ENCODE results near the gene TOMM7. TPM values are rescaled to one million over a fixed set of nuclear protein-coding genes. Genes with fewer than 3 reads are reported as not detected.

The TOMM7 gene
- total and polyA plus RNA-seq, 9 of the 15 experiments (the other 6 are each of a cell fraction or from before 2014, with no cell fraction given) = 283 to 1,717 (median 638) TPM

DNA sequence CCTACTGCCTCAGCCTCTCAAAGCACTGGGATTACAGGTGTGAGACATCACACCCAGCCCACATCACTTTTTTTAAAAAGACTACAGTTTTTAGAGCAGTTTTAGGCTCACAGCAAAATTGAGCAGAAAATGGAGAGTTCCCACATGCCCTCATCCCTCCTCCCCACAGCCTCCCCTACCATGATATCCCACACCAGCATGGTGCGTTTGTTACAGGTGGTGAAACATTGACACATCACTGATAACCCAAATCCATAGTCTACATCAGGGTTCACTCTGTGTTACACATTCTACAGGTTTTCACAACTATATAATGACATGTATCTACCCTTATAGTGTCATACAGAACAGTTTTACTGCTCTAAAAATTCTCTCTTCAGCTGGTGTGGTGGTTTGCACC, 24.3 kb upstream of the TOMM7 start (continued):
- no peak for TF ChIP-seq MIER1 (IDR thresholded peaks at IDR 0.05; ENCODE audit: low read depth)
- no peak for TF ChIP-seq RBM17 (IDR thresholded peaks at IDR 0.05; ENCODE audit: borderline replicate concordance, low read depth, low read length)
- TF ChIP-seq ELF1 (tag; IDR thresholded peaks at IDR 0.05) = no peak
- TF ChIP-seq, protein P1, sequence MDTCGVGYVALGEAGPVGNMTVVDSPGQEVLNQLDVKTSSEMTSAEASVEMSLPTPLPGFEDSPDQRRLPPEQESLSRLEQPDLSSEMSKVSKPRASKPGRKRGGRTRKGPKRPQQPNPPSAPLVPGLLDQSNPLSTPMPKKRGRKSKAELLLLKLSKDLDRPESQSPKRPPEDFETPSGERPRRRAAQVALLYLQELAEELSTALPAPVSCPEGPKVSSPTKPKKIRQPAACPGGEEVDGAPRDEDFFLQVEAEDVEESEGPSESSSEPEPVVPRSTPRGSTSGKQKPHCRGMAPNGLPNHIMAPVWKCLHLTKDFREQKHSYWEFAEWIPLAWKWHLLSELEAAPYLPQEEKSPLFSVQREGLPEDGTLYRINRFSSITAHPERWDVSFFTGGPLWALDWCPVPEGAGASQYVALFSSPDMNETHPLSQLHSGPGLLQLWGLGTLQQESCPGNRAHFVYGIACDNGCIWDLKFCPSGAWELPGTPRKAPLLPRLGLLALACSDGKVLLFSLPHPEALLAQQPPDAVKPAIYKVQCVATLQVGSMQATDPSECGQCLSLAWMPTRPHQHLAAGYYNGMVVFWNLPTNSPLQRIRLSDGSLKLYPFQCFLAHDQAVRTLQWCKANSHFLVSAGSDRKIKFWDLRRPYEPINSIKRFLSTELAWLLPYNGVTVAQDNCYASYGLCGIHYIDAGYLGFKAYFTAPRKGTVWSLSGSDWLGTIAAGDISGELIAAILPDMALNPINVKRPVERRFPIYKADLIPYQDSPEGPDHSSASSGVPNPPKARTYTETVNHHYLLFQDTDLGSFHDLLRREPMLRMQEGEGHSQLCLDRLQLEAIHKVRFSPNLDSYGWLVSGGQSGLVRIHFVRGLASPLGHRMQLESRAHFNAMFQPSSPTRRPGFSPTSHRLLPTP (IDR thresholded peaks at IDR 0.05; ENCODE audit: borderline replicate concordance, extremely low read depth, insufficient read length) = no peak
- TF ChIP-seq BRCA1 (IDR thresholded peaks at IDR 0.05) = no peak
- TF ChIP-seq BRCA1 (CRISPR knock-in tag; IDR thresholded peaks at IDR 0.05) = no peak

DNA sequence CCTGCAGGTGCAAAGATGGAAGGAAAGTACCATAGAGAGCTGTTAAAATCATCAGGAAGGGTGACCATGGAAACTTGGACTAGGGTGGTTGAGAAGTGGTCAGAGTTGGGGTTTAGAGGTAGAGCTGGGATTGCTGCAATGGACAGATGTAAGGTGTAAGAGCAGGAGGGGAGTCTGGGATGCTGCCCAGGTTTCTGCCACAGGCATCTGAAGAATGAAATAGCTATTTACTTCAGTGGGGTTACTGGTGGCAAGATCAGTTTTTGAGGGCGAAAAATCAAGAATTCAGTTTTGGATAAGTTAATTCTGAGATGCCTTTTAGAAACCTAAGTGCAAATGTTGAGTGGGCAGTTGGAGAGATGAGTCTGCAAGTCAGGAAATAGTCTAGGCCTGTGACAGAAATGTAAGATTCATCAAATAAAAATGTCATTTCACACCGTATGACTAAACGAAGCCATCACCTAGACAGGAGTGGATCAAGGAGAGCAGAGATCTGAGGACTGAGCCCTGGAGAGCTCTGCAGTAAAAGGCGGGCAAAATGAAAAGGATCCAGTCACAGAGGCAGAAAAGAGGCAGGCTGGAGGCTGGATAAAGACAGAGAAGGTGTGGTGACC, 22.7 kb upstream of the TOMM7 start:
- intact Hi-C loops (cut with micrococcal nuclease) = no loop called here
- ChIA-PET CTCF (ENCODE audit: low intra/inter-chr PET ratio) (no interaction called here), POLR2A (interaction anchor here (0.6 to 1.9 kb wide), 5 partner anchors 11 to 377 kb away, joined by 3 to 4 read pairs (median 3); no protein-coding TSS in a partner anchor)
- no peak overlapping the region for H2AFZ ChIP-seq (ENCODE audit: low read depth, low read length)
- no peak overlapping the region for H3K4me3 ChIP-seq
- FAIRE-seq = no peak
- 0 out of 2 replicates have a peak, but pooled peaks cover 2% of the 10 kb centered on the region for H3K9me3 ChIP-seq (replicated peaks; ENCODE audit: control insufficient read depth, insufficient read depth, low read depth, low read length)
- no TSS peak for BruUV-seq (replicated peaks)
- no peak for ATAC-seq
- H3K36me3 ChIP-seq (ENCODE audit: control insufficient read depth, insufficient read depth, low read length) = no peaks in the 10 kb centered on the region
- no peak overlapping the region for H3K4me2 ChIP-seq (ENCODE audit: insufficient read depth, low read length)
- WGBS (ENCODE audit: insufficient coverage, low coverage, missing lambda C conversion rate) = 20% methylated on average over 4 of the region's 4 CpGs
- H3K27me3 ChIP-seq (ENCODE audit: control insufficient read depth in 2 of 2, insufficient read depth in 2 of 2, low read length in 2 of 2) = no peaks in the 10 kb centered on the region
- in situ Hi-C loops (cut with MboI) = no loop called here
- peaks cover 0 to 6% of the 10 kb centered on the region in 2 experiments; a peak in 3 of 5 replicates for H3K4me1 ChIP-seq (replicated peaks in 1 of 2; ENCODE audit: control insufficient read depth in 2 of 2, insufficient read depth in 2 of 2, low read length in 2 of 2)
- TF ChIP-seq PHTF2 (CRISPR knock-in tag; IDR thresholded peaks at IDR 0.05) = no peak
- TF ChIP-seq PTTG1 (tag; IDR thresholded peaks at IDR 0.05; ENCODE audit: low read depth) = no peak
- TF ChIP-seq DPF2 (IDR thresholded peaks at IDR 0.05) = no peak
- no peak for TF ChIP-seq KDM2B (CRISPR knock-in tag; IDR thresholded peaks at IDR 0.05)
- TF ChIP-seq RCOR1 (IDR thresholded peaks at IDR 0.05; ENCODE audit: borderline replicate concordance in 1 of 2, low read depth in 2 of 2, low read length in 2 of 2) = no peak
- TF ChIP-seq, protein P2, sequence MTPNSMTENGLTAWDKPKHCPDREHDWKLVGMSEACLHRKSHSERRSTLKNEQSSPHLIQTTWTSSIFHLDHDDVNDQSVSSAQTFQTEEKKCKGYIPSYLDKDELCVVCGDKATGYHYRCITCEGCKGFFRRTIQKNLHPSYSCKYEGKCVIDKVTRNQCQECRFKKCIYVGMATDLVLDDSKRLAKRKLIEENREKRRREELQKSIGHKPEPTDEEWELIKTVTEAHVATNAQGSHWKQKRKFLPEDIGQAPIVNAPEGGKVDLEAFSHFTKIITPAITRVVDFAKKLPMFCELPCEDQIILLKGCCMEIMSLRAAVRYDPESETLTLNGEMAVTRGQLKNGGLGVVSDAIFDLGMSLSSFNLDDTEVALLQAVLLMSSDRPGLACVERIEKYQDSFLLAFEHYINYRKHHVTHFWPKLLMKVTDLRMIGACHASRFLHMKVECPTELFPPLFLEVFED (CRISPR knock-in tag; conservative IDR thresholded peaks at IDR 0.05) = no peak
- no peaks in the 10 kb centered on the region for H4K20me1 ChIP-seq (replicated peaks; ENCODE audit: control insufficient read depth, insufficient read depth, low read length)
- H3K27ac ChIP-seq (ENCODE audit: extremely low read depth, low read depth, low read length) = no peak overlapping the region
- no peaks in the 10 kb centered on the region for H3K79me2 ChIP-seq (ENCODE audit: control insufficient read depth, insufficient read depth, low read length)
- no peak overlapping the region for H3K9ac ChIP-seq (ENCODE audit: insufficient read depth in 1 of 2, low read depth in 2 of 2, low read length in 2 of 2)
- no peaks in the 10 kb centered on the region for H3K9me1 ChIP-seq (ENCODE audit: control insufficient read depth, insufficient read depth, low read length)
- no peak for DNase-seq (ENCODE audit: extremely low read depth in 1 of 4, low spot score in 3 of 4)

All from K562 (cell line).